Kidney (tissue), 14 donors: ENCODE measurements around the gene GRID1. TPM values are rescaled to one million over a fixed set of nuclear protein-coding genes. Genes with fewer than 3 reads are reported as not detected.
A peak's percentile ranks its signal among the peaks of the same experiment; 100 is the strongest.

Source experiments
- DNase-seq, 5 donors: peaks; one replicate each; pipeline ENCODE4 v3.0.0-alpha.2; 2013 to 2020
- FAIRE-seq: peaks from 2 replicates; lab custom pipeline; 2012; peaks lifted over from hg19 to GRCh38; lab: Jason Lieb, UNC
- H3K27ac ChIP-seq, 2 donors: one replicate each; pipeline ENCODE4 v1.7.0; 2013; ENCODE audit warnings: low read depth in 2 of 2, low read length in 2 of 2, inconsistent platforms in 1 of 2
- H3K27me3 ChIP-seq: one replicate; pipeline ENCODE4 v1.7.1; 2013; ENCODE audit warnings: low read length, inconsistent platforms; ENCODE audit not compliant: control insufficient read depth, insufficient read depth
- H3K36me3 ChIP-seq, 3 donors: one replicate each; pipeline versions ENCODE4 v1.7.0 to v1.7.1; 2013; ENCODE audit warnings: low read length in 3 of 3, control low read depth in 1 of 3, inconsistent platforms in 1 of 3; ENCODE audit not compliant: insufficient read depth in 3 of 3, control insufficient read depth in 2 of 3
- H3K4me1 ChIP-seq, 3 donors: one replicate each; pipeline versions ENCODE4 v1.7.0 to v1.7.1; 2013; ENCODE audit warnings: low read length in 3 of 3, inconsistent platforms in 1 of 3, low read depth in 1 of 3; ENCODE audit not compliant: control insufficient read depth in 2 of 3, insufficient read depth in 2 of 3
- H3K4me3 ChIP-seq, 3 donors: one replicate each; pipeline versions ENCODE4 v1.7.0 to v1.8.1; 2013; ENCODE audit warnings: low read length in 3 of 3, control low read depth in 1 of 3, inconsistent platforms in 1 of 3
- H3K9ac ChIP-seq, 3 donors: one replicate each; pipeline versions ENCODE4 v1.7.0 to v1.7.1; 2013; ENCODE audit warnings: low read length in 3 of 3, control low read depth in 1 of 3, inconsistent platforms in 1 of 3
- H3K9me3 ChIP-seq, 3 donors: one replicate each; pipeline versions ENCODE4 v1.7.0 to v1.7.1; 2013; ENCODE audit warnings: low read length in 3 of 3, control low read depth in 1 of 3, inconsistent platforms in 1 of 3; ENCODE audit not compliant: control insufficient read depth in 2 of 3, insufficient read depth in 1 of 3
- intact Hi-C: fragments of 100-400 bp; cut with DNase I; formaldehyde crosslinking; loops from one replicate; pipeline ENCODE4 v1.11.1; 2022
- polyA plus RNA-seq: library from polyadenylated mRNA; stranded (reverse); fragments of 350-450 nt; fragmentation: Illumina TruSeq; extraction: RNeasy Lipid Tissue Mini Kit (QIAGEN cat#74804); gene quantifications from one replicate; pipeline ENCODE4 v1.2.3, GENCODE V29; 2014; ENCODE audit warnings: low read depth, low replicate concordance; ENCODE audit not compliant: insufficient read depth
- total RNA-seq: library from RNA; stranded (reverse); fragmentation: NEBNext Ultra II Directional; extraction: Animal tissue kit (Norgen Biotek cat#: 25700); gene quantifications from one replicate; pipeline ENCODE4 v1.2.1, GENCODE V29; 2021
- TF ChIP-seq, protein P1 (sequence below): IDR thresholded peaks from 3 replicates; pipeline ENCODE4 v1.5.1; 2012; ENCODE audit warnings: mild to moderate bottlenecking, moderate library complexity, borderline replicate concordance; ENCODE audit not compliant: insufficient read depth; ENCODE audit errors: extremely low read depth
- donor health status: control.
- donor health status: control.
- donor health status: control.
- donor health status: control.
- donor health status: control.
- donor health status: DM: yes; HTN: yes; CAD: no.
- donor health status: Normal renal cell carcinoma (clear cell type).

The GRID1 gene
- total and polyA plus RNA-seq, 2 donors from 2014 or later = 0.37 to 1.4 TPM

DNA sequence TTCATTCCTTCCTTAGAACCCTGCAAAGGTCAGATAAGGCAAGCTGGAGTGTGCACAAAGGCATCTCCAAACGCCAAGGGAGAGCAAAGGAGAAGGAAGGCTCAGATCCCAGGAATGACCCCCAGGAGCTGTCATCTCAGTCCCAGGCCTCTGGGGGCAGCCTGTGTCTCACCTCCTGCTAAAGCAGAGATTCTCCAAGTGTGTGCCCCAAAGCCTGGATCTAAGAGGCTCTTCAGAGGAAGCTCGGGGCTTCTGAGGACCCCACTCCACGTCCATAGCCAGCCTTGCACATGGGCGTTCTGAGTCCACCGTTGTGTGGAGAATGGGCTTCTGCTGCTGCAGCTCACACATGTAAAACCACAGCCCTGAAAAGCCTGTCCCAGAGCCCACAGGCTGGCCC is 5.1 kb upstream of the GRID1 start:
- intact Hi-C loops = loop anchor here (10.0 kb wide), 1 partner anchor 1827 kb away; no protein-coding TSS in a partner anchor
- no peak overlapping the region for H3K9ac ChIP-seq
- H3K4me3 ChIP-seq = no peak overlapping the region
- H3K9me3 ChIP-seq = no peaks in the 10 kb centered on the region
- H3K27ac ChIP-seq = no peak overlapping the region
- H3K36me3 ChIP-seq = no peaks in the 10 kb centered on the region
- H3K27me3 ChIP-seq = peaks cover 18% of the 10 kb centered on the region
- TF ChIP-seq, protein P1, sequence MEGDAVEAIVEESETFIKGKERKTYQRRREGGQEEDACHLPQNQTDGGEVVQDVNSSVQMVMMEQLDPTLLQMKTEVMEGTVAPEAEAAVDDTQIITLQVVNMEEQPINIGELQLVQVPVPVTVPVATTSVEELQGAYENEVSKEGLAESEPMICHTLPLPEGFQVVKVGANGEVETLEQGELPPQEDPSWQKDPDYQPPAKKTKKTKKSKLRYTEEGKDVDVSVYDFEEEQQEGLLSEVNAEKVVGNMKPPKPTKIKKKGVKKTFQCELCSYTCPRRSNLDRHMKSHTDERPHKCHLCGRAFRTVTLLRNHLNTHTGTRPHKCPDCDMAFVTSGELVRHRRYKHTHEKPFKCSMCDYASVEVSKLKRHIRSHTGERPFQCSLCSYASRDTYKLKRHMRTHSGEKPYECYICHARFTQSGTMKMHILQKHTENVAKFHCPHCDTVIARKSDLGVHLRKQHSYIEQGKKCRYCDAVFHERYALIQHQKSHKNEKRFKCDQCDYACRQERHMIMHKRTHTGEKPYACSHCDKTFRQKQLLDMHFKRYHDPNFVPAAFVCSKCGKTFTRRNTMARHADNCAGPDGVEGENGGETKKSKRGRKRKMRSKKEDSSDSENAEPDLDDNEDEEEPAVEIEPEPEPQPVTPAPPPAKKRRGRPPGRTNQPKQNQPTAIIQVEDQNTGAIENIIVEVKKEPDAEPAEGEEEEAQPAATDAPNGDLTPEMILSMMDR = no peak
- FAIRE-seq (no peak), DNase-seq (peak in 1 of 5 donors; percentile 3)
- H3K4me1 ChIP-seq = peaks cover 0 to 2% (median 0%) of the 10 kb centered on the region in 3 donors

DNA sequence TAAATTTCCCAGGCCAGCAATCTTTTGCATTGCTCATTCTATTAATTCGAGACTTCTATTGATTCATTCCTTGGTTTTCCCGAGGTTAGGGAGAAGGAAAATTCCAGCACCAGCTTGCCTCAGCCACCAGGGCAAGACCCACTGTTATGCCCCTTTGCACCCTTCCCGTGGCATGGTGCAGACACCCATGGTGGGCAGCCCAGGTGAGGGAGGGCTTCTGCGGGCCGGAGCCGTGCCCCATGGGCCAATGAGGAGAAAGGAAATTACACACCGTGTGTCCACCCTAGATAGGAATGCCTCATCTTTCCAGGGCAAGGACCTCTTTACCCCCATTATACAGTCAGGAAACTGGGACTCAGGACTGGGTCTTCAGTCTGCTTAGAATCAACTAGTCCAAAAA is 4.5 kb upstream of the GRID1 start:
- intact Hi-C loops = loop anchor here (10.0 kb wide), 1 partner anchor 1826 kb away; no protein-coding TSS in a partner anchor
- no peak overlapping the region for H3K4me3 ChIP-seq
- no peak for DNase-seq
- TF ChIP-seq, protein P1 = no peak
- H3K4me1 ChIP-seq = peaks cover 0 to 2% (median 0%) of the 10 kb centered on the region in 3 donors
- H3K9me3 ChIP-seq = no peaks in the 10 kb centered on the region
- no peak overlapping the region for H3K27ac ChIP-seq
- no peaks in the 10 kb centered on the region for H3K36me3 ChIP-seq
- H3K27me3 ChIP-seq = peaks cover 18% of the 10 kb centered on the region
- no peak for FAIRE-seq
- H3K9ac ChIP-seq = no peak overlapping the region

DNA sequence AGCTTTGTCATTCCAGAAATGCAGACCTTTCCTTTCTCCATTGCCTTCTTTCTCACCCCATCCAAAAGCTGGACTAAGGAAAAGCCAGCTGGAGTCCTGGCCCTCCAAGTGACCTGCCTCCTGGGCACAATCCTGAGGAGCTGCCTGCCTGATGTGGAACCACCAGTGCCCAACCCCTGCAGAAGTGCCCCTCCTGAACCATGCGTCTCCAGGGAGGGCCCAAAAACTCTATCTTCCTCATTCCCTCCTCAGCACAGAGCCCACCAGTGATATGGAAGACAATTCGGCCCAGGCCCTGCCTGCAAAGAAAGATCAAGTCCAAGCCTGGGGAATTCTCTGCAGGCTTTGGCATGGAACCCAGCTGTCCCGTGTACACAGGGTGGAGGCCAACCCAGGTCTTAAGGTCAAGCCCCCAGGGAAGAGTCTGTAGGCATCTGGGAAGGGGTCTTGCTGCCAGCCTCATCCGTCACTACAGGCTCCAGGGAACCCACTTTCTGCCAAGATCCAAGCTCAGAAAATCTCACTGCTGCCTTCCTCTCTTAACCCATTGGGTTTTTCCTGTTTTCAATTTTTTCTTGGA is 3.5 kb upstream of the GRID1 start:
- peak in 1 of 5 donors; percentile 5 for DNase-seq
- intact Hi-C loops = loop anchor here (10.0 kb wide), 1 partner anchor 1825 kb away; no protein-coding TSS in a partner anchor
- H3K9me3 ChIP-seq = no peaks in the 10 kb centered on the region

More for the DNA sequence above, 3.5 kb upstream of the GRID1 start:
- Histone ChIP-seq H3K36me3 (no peaks in the 10 kb centered on the region), H3K4me3 (no peak overlapping the region), H3K4me1 (peaks cover 0 to 6% (median 0%) of the 10 kb centered on the region in 3 donors), H3K9ac (no peak overlapping the region), H3K27me3 (peaks cover 21% of the 10 kb centered on the region), H3K27ac (no peak overlapping the region)
- no peak for FAIRE-seq
- TF ChIP-seq, protein P1 = no peak
